ENCODE results near the gene CLDND2. TPM values are rescaled to one million over a fixed set of nuclear protein-coding genes. Genes with fewer than 3 reads are reported as not detected.

Gene CLDND2
- total and polyA plus RNA-seq, 2 of the 4 experiments (the other 2 are of a cell fraction) = not detected

DNA sequence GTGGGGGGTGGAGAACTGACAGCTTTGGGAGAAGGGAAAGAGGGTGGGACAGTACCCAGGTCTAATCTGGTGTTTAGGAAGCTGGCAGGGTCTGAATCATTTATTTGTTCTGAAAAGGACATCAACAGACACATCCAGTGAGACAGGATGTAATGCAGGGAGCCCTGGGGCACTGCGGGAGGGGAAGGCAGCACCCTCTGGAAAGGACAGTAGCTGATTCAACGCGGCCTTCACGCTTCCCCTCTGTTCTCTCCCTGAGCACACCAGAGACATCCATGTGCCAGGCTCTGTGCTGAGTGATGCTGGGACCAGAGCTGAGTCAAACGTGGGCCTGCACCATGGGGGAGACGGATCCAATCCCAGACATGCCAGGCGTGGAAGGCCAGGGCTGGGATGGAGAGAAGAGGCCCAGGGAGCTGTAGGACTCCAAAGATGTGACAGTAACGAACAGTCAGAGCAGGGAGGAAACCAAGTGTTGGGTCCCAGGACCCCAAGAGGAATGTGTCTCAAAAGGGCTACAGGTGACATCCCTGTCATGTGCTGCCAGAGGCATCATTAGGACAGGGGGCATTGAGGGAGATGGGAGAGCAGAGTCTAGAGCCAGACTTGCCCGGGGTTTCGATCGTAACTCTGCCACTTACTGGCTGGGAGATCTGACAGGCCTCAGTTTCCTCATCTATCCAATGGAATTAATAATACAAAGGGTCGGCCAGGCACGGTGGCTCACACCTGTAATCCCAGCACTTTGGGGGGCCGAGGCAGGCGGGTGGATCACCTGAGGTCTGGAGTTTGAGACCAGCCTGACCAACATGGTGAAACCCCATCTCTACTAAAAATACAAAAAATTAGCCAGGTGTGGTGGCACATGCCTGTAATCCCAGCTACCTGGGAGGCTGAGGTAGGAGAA is 4.3 kb downstream of the CLDND2 start:
- ChIA-PET POLR2A (ENCODE audit: unreplicated experiment) (no interaction called here), CTCF (no interaction called here)
- H4K91ac ChIP-seq (ENCODE audit: insufficient read depth, low read depth, low read length) = no peak overlapping the region
- peaks cover 12 to 47% of the 10 kb centered on the region in 2 experiments; a peak in 3 of 4 replicates for H3K79me1 ChIP-seq (ENCODE audit: low read depth in 1 of 2, low read length in 2 of 2)
- no peak overlapping the region for H3K23ac ChIP-seq (ENCODE audit: low read depth, low read length)
- peaks cover 1% of the 10 kb centered on the region for H4K20me1 ChIP-seq (ENCODE audit: insufficient read depth, low read length)
- H3K9me1 ChIP-seq (ENCODE audit: insufficient read depth, low read length) = peaks cover 15% of the 10 kb centered on the region
- no peak overlapping the region for H3K27ac ChIP-seq (ENCODE audit: insufficient read depth, low read length)
- no peak overlapping the region for H3K4me3 ChIP-seq (ENCODE audit: insufficient read depth, low read depth, low read length)
- H3K56ac ChIP-seq (ENCODE audit: extremely low read depth, insufficient read depth, low read length) = no peak overlapping the region
- H2AK9ac ChIP-seq (replicated peaks; ENCODE audit: low read depth, low read length, poor library complexity) = peak overlapping the region; percentile 0
- H4K8ac ChIP-seq (ENCODE audit: low read depth in 2 of 2, low read length in 2 of 2) = no peak overlapping the region; a peak in 1 of 4 replicates
- intact Hi-C loops (cut with micrococcal nuclease) (no loop called here), dilution Hi-C loops (cut with HindIII; ENCODE audit: low sequenced_read_pairs, unreplicated experiment) (no loop called here), in situ Hi-C loops (cut with MboI; ENCODE audit: low sequenced_read_pairs) (no loop called here)
- no peaks in the 10 kb centered on the region for H3K9me3 ChIP-seq (ENCODE audit: control insufficient read depth, insufficient read depth, low read length)
- peak overlapping the region; percentile 4; the same call in 1 of the 2 replicates for H2AK5ac ChIP-seq (ENCODE audit: low read depth, low read length)
- no peaks in the 10 kb centered on the region for H3K27me3 ChIP-seq (ENCODE audit: control insufficient read depth, insufficient read depth, low read length)
- H3K4me1 ChIP-seq (ENCODE audit: control insufficient read depth, insufficient read depth, low read length) = peaks cover 18% of the 10 kb centered on the region
- no TSS peak for BruUV-seq (replicated peaks)
- H2BK20ac ChIP-seq (ENCODE audit: low read depth, low read length) = no peak overlapping the region
- H3K9ac ChIP-seq (ENCODE audit: low read depth, low read length) = no peak overlapping the region
- H3K14ac ChIP-seq (replicated peaks; ENCODE audit: low read depth, low read length) = no peak overlapping the region
- H4K5ac ChIP-seq (ENCODE audit: low read depth, low read length) = no peak overlapping the region
- no peaks in the 10 kb centered on the region for H3K36me3 ChIP-seq (ENCODE audit: control insufficient read depth, insufficient read depth, low read length)
- ATAC-seq (ENCODE audit: low read depth) = no peak
- no peak for DNase-seq
- TF ChIP-seq MXI1 (IDR thresholded peaks at IDR 0.05; ENCODE audit: borderline replicate concordance, low read depth, low read length) (no peak), RAD21 (IDR thresholded peaks at IDR 0.05; ENCODE audit: low read length) (no peak), RFX5 (IDR thresholded peaks at IDR 0.05; ENCODE audit: low read depth, low read length) (no peak), FOS (IDR thresholded peaks at IDR 0.05; ENCODE audit: low read depth, low read length) (no peak), SMC3 (IDR thresholded peaks at IDR 0.05; ENCODE audit: low read depth, low read length) (no peak), CHD1 (IDR thresholded peaks at IDR 0.05; ENCODE audit: low read depth, low read length) (no peak), CEBPB (IDR thresholded peaks at IDR 0.05; ENCODE audit: low read depth, low read length) (no peak), MAZ (IDR thresholded peaks at IDR 0.05; ENCODE audit: borderline replicate concordance, low read depth, low read length) (no peak)
- TF ChIP-seq, protein P1, sequence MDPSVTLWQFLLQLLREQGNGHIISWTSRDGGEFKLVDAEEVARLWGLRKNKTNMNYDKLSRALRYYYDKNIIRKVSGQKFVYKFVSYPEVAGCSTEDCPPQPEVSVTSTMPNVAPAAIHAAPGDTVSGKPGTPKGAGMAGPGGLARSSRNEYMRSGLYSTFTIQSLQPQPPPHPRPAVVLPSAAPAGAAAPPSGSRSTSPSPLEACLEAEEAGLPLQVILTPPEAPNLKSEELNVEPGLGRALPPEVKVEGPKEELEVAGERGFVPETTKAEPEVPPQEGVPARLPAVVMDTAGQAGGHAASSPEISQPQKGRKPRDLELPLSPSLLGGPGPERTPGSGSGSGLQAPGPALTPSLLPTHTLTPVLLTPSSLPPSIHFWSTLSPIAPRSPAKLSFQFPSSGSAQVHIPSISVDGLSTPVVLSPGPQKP (IDR thresholded peaks at IDR 0.05; ENCODE audit: borderline replicate concordance, low read depth, low read length) = no peak
- TF ChIP-seq, protein P2, sequence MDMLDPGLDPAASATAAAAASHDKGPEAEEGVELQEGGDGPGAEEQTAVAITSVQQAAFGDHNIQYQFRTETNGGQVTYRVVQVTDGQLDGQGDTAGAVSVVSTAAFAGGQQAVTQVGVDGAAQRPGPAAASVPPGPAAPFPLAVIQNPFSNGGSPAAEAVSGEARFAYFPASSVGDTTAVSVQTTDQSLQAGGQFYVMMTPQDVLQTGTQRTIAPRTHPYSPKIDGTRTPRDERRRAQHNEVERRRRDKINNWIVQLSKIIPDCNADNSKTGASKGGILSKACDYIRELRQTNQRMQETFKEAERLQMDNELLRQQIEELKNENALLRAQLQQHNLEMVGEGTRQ (IDR thresholded peaks at IDR 0.05; ENCODE audit: low read depth, low read length) = no peak
- no peak overlapping the region for H3K18ac ChIP-seq (ENCODE audit: low read depth, low read length)
- WGBS, 2 experiments (ENCODE audit: extremely low coverage in 2 of 2, insufficient read length in 1 of 2) = 93% methylated on average over 7 of the region's 15 CpGs; no CpG with 5 or more reads in 1 of the 2 experiments
- no peak overlapping the region for H2BK15ac ChIP-seq (ENCODE audit: low read depth, low read length)
- no peak overlapping the region for H2BK120ac ChIP-seq (ENCODE audit: low read depth, low read length)
- no peak overlapping the region for H3K4me2 ChIP-seq (ENCODE audit: low read depth, low read length)
- H3K4ac ChIP-seq (ENCODE audit: low read depth, low read length) = no peak overlapping the region
- H2BK5ac ChIP-seq (ENCODE audit: low read depth, low read length, poor library complexity, severe bottlenecking) = no peak overlapping the region
- no peak overlapping the region for H2AFZ ChIP-seq (replicated peaks; ENCODE audit: low read length, poor library complexity)
